Astrocyte (in vitro differentiated cells and primary cell): Measurements from ENCODE around the gene ABCA1. TPM values are rescaled to one million over a fixed set of nuclear protein-coding genes. Genes with fewer than 3 reads are reported as not detected.

Experiments
- DNase-seq: peaks from one replicate; pipeline ENCODE4 v3.0.0-alpha.2; 2010; ENCODE audit warnings: low read depth
- FAIRE-seq: peaks from 2 replicates; lab custom pipeline; 2011; peaks lifted over from hg19 to GRCh38; lab: Jason Lieb, UNC
- H2AFZ ChIP-seq: 2 replicates; pipeline ENCODE4 v1.6.0; 2012; ENCODE audit warnings: low read depth, low read length, inconsistent platforms
- H3K27ac ChIP-seq: 2 replicates; pipeline ENCODE4 v1.5.1; 2011; ENCODE audit warnings: low read depth, low read length, inconsistent platforms
- H3K27me3 ChIP-seq: 2 replicates; pipeline ENCODE4 v1.6.0; 2011; ENCODE audit warnings: low read length, inconsistent platforms; ENCODE audit not compliant: insufficient read depth
- H3K36me3 ChIP-seq: 2 replicates; pipeline ENCODE4 v1.5.1; 2011; ENCODE audit warnings: low read length, inconsistent platforms; ENCODE audit not compliant: insufficient read depth
- H3K4me1 ChIP-seq: 2 replicates; pipeline ENCODE4 v1.5.1; 2011; ENCODE audit warnings: low read length, inconsistent platforms; ENCODE audit not compliant: insufficient read depth
- H3K4me2 ChIP-seq: 2 replicates; pipeline ENCODE4 v1.6.0; 2012; ENCODE audit warnings: low read length, inconsistent platforms
- H3K4me3 ChIP-seq: 2 replicates; pipeline ENCODE4 v1.5.1; 2011; ENCODE audit warnings: low read depth, mild to moderate bottlenecking, low read length, inconsistent platforms; ENCODE audit not compliant: insufficient read depth
- H3K79me2 ChIP-seq: 2 replicates; pipeline ENCODE4 v1.6.0; 2012; ENCODE audit warnings: mild to moderate bottlenecking, low read length, inconsistent platforms; ENCODE audit not compliant: insufficient read depth
- H3K9ac ChIP-seq: 2 replicates; pipeline ENCODE4 v1.6.0; 2012; ENCODE audit warnings: mild to moderate bottlenecking, low read length, inconsistent platforms
- H3K9me3 ChIP-seq: 2 replicates; pipeline ENCODE4 v1.5.1; 2012; ENCODE audit warnings: low read depth, mild to moderate bottlenecking, low read length, inconsistent platforms; ENCODE audit not compliant: insufficient read depth
- H4K20me1 ChIP-seq: 2 replicates; pipeline ENCODE4 v1.6.0; 2012; ENCODE audit warnings: low read length, inconsistent platforms; ENCODE audit not compliant: insufficient read depth
- H3K27ac Mint-ChIP-seq: one replicate; pipeline ENCODE4 v1.8.0; 2021; ENCODE audit warnings: mild to moderate bottlenecking, mixed read lengths; ENCODE audit not compliant: unreplicated experiment
- H3K27me3 Mint-ChIP-seq: one replicate; pipeline ENCODE4 v1.8.0; 2021; ENCODE audit warnings: low read depth, mixed read lengths; ENCODE audit not compliant: unreplicated experiment
- H3K36me3 Mint-ChIP-seq: one replicate; pipeline ENCODE4 v1.8.0; 2021; ENCODE audit warnings: low read depth, mixed read lengths; ENCODE audit not compliant: unreplicated experiment
- H3K4me1 Mint-ChIP-seq: one replicate; pipeline ENCODE4 v1.8.0; 2021; ENCODE audit warnings: low read depth, mixed read lengths; ENCODE audit not compliant: unreplicated experiment
- H3K4me3 Mint-ChIP-seq: one replicate; pipeline ENCODE4 v1.8.0; 2021; ENCODE audit warnings: mild to moderate bottlenecking, moderate library complexity, mixed read lengths; ENCODE audit not compliant: unreplicated experiment
- H3K9me3 Mint-ChIP-seq: one replicate; pipeline ENCODE4 v1.8.0; 2021; ENCODE audit warnings: mild to moderate bottlenecking, mixed read lengths; ENCODE audit not compliant: unreplicated experiment
- CTCF ChIP-seq: IDR thresholded peaks from 2 replicates; pipeline ENCODE4 v1.5.1; 2011; ENCODE audit warnings: low read depth, mild to moderate bottlenecking, inconsistent platforms, low read length, moderate library complexity; ENCODE audit not compliant: insufficient read depth
- EZH2 ChIP-seq: IDR thresholded peaks from 2 replicates; pipeline ENCODE4 v1.6.1; 2012; ENCODE audit warnings: mild to moderate bottlenecking, low read length, inconsistent platforms; ENCODE audit not compliant: insufficient read depth
- total RNA-seq: library from RNA; stranded (reverse); gene quantifications from 2 replicates; pipeline ENCODE4 v1.2.1, GENCODE V29; 2021

The ABCA1 gene
- total RNA-seq, 1 donor from 2014 or later, result 109 TPM

GRCh38 chr9:104905931-104906330 lies 22.0 kb downstream of the ABCA1 start:
- H3K4me1 ChIP-seq, result peaks cover 45% of the 10 kb centered on the region
- H3K36me3 Mint-ChIP-seq, result peaks cover 11% of the 10 kb centered on the region
- FAIRE-seq (no peak), DNase-seq (peak; percentile 76)
- no peaks in the 10 kb centered on the region for H3K27me3 Mint-ChIP-seq
- peaks cover 72% of the 10 kb centered on the region for H3K79me2 ChIP-seq
- H3K9me3 Mint-ChIP-seq, result no peaks in the 10 kb centered on the region
- no peak overlapping the region for H3K4me3 ChIP-seq
- H4K20me1 ChIP-seq, result peaks cover 75% of the 10 kb centered on the region
- H3K9me3 ChIP-seq, result no peaks in the 10 kb centered on the region
- TF ChIP-seq CTCF (no peak), EZH2 (no peak)
- H3K36me3 ChIP-seq, result no peaks in the 10 kb centered on the region
- H3K4me1 Mint-ChIP-seq, result peaks cover 71% of the 10 kb centered on the region
- H3K27me3 ChIP-seq, result no peaks in the 10 kb centered on the region
- no peak overlapping the region for H3K27ac Mint-ChIP-seq
- H3K27ac ChIP-seq, result no peak overlapping the region
- no peak overlapping the region for H3K9ac ChIP-seq
- H3K4me3 Mint-ChIP-seq, result no peak overlapping the region
- H2AFZ ChIP-seq, result no peak overlapping the region
- H3K4me2 ChIP-seq, result peak overlapping the region; percentile 17

- no peak overlapping the region for H3K9ac ChIP-seq
- peaks cover 41% of the 10 kb centered on the region for H3K4me1 ChIP-seq
- peaks cover 66% of the 10 kb centered on the region for H3K79me2 ChIP-seq
- H4K20me1 ChIP-seq, result peaks cover 76% of the 10 kb centered on the region
- DNase-seq (no peak), FAIRE-seq (no peak)
- no peak overlapping the region for H3K4me2 ChIP-seq
- H3K4me3 ChIP-seq, result no peak overlapping the region
- H3K27ac Mint-ChIP-seq, result no peak overlapping the region
- H2AFZ ChIP-seq, result no peak overlapping the region
- TF ChIP-seq CTCF, result no peak
- no peak for TF ChIP-seq EZH2
- H3K9me3 ChIP-seq, result no peaks in the 10 kb centered on the region
- H3K36me3 Mint-ChIP-seq, result peaks cover 11% of the 10 kb centered on the region
- peak overlapping the region; percentile 47 for H3K4me3 Mint-ChIP-seq
- H3K27me3 Mint-ChIP-seq, result no peaks in the 10 kb centered on the region
- no peaks in the 10 kb centered on the region for H3K36me3 ChIP-seq
- peaks cover 71% of the 10 kb centered on the region for H3K4me1 Mint-ChIP-seq
- no peaks in the 10 kb centered on the region for H3K9me3 Mint-ChIP-seq
- H3K27me3 ChIP-seq, result no peaks in the 10 kb centered on the region
- no peak overlapping the region for H3K27ac ChIP-seq
Observed at GRCh38 chr9:104905153-104905901, 22.6 kb downstream of the ABCA1 start.

- Histone ChIP-seq H3K9me3 (no peaks in the 10 kb centered on the region), H2AFZ (no peak overlapping the region), H3K4me3 (peak overlapping the region; percentile 21), H3K4me1 (peaks cover 35% of the 10 kb centered on the region), H3K79me2 (peaks cover 49% of the 10 kb centered on the region), H4K20me1 (peaks cover 75% of the 10 kb centered on the region), H3K27me3 (no peaks in the 10 kb centered on the region), H3K27ac (peak overlapping the region; percentile 45), H3K9ac (peak overlapping the region; percentile 47), H3K4me2 (peak overlapping the region; percentile 79), H3K36me3 (no peaks in the 10 kb centered on the region)
- TF ChIP-seq CTCF, result no peak
- TF ChIP-seq EZH2, result no peak
- Mint-ChIP-seq H3K27ac (peak overlapping the region; percentile 26), H3K4me1 (peaks cover 66% of the 10 kb centered on the region), H3K27me3 (no peaks in the 10 kb centered on the region), H3K9me3 (no peaks in the 10 kb centered on the region), H3K36me3 (peaks cover 18% of the 10 kb centered on the region), H3K4me3 (peak overlapping the region; percentile 69)
- peak; percentile 89 for DNase-seq
- peak; percentile 86 for FAIRE-seq
Observed at GRCh38 chr9:104903609-104904008, 24.3 kb downstream of the ABCA1 start.
